ENCODE results near the gene LGR4. TPM values are rescaled to one million over a fixed set of nuclear protein-coding genes. Genes with fewer than 3 reads are reported as not detected.

LGR4 gene
- total RNA-seq, 1 experiment from 2014 or later: 99.2 TPM

DNA sequence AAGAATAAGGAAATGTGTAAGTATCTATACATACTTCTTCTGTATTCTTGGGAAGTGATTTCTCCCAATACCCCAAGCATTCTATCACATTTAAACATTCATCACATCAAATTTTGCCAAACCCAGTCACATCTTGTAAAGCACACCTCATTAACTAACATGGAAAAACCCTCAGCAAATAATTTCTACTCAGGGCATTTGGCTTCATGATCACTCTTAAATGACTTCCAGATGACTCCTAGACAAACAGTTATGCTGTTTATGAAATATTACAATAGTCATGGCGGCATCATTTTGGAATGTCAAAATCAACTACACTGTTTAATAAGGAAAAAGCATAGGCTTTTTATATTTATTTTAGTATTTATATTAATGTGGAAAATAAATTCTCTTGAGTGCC, 62.3 kb downstream of the LGR4 start:
- H3K4me3 Mint-ChIP-seq: no peak overlapping the region
- Histone ChIP-seq H4K20me1 (ENCODE audit: control insufficient read depth, insufficient read depth, insufficient read length) (no peaks in the 10 kb centered on the region), H3K79me2 (ENCODE audit: insufficient read depth, low read length) (peaks cover 2% of the 10 kb centered on the region; the same call in 1 of the 2 replicates)

More for the DNA sequence above, 62.3 kb downstream of the LGR4 start:
- Histone ChIP-seq H3K23me2 (ENCODE audit: insufficient read length, low read depth, low read length, poor library complexity, severe bottlenecking) (no peaks in the 10 kb centered on the region), H3K79me1 (ENCODE audit: insufficient read depth, low read depth, low read length, poor library complexity, severe bottlenecking) (peaks cover 2% of the 10 kb centered on the region), H3K18ac (ENCODE audit: insufficient read length, low read depth, low read length) (no peak overlapping the region), H3K27ac (ENCODE audit: insufficient read length, low read depth, low read length) (no peak overlapping the region), H2BK120ac (ENCODE audit: low read depth, low read length, poor library complexity, severe bottlenecking) (no peak overlapping the region), H3K9ac (ENCODE audit: extremely low read depth, insufficient read length, low read length) (no peak overlapping the region), H3K27me3 (ENCODE audit: insufficient read depth, low read length) (no peaks in the 10 kb centered on the region), H4K5ac (ENCODE audit: insufficient read length, low read depth, low read length) (no peak overlapping the region), H2BK20ac (ENCODE audit: low read depth, low read length, poor library complexity, severe bottlenecking) (no peak overlapping the region), H2BK12ac (ENCODE audit: insufficient read length, low read depth, low read length) (no peak overlapping the region), H4K91ac (ENCODE audit: insufficient read length, low read depth, low read length) (no peak overlapping the region), H4K8ac (replicated peaks; ENCODE audit: insufficient read length, low read depth, low read length) (no peak overlapping the region), H3K9me3 (ENCODE audit: control insufficient read depth, low read depth, low read length) (no peaks in the 10 kb centered on the region), H3K4me1 (ENCODE audit: insufficient read depth, low read length) (no peaks in the 10 kb centered on the region), H3K56ac (ENCODE audit: insufficient read length, low read depth, low read length) (no peak overlapping the region), H3K23ac (ENCODE audit: insufficient read length, low read depth, low read length) (no peak overlapping the region), H2BK15ac (ENCODE audit: low read depth, low read length) (no peak overlapping the region), H3T11ph (ENCODE audit: low read length) (no peak overlapping the region), H3K14ac (ENCODE audit: insufficient read depth, low read length) (no peak overlapping the region), H3K4ac (ENCODE audit: low read depth, low read length) (no peak overlapping the region), H3K4me2 (ENCODE audit: insufficient read depth, insufficient read length, low read length) (no peak overlapping the region), H2AK5ac (ENCODE audit: insufficient read length, low read length) (no peak overlapping the region), H2AFZ (ENCODE audit: low read length) (no peak overlapping the region), H2BK5ac (ENCODE audit: insufficient read length, low read length) (no peak overlapping the region)
- H3K27ac Mint-ChIP-seq: no peak overlapping the region
- H3K9me3 Mint-ChIP-seq: no peaks in the 10 kb centered on the region
- TF ChIP-seq, protein P1, sequence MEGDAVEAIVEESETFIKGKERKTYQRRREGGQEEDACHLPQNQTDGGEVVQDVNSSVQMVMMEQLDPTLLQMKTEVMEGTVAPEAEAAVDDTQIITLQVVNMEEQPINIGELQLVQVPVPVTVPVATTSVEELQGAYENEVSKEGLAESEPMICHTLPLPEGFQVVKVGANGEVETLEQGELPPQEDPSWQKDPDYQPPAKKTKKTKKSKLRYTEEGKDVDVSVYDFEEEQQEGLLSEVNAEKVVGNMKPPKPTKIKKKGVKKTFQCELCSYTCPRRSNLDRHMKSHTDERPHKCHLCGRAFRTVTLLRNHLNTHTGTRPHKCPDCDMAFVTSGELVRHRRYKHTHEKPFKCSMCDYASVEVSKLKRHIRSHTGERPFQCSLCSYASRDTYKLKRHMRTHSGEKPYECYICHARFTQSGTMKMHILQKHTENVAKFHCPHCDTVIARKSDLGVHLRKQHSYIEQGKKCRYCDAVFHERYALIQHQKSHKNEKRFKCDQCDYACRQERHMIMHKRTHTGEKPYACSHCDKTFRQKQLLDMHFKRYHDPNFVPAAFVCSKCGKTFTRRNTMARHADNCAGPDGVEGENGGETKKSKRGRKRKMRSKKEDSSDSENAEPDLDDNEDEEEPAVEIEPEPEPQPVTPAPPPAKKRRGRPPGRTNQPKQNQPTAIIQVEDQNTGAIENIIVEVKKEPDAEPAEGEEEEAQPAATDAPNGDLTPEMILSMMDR (conservative IDR thresholded peaks at IDR 0.05): no peak
- no CpG with 5 or more reads among the region's 1 CpG for WGBS (ENCODE audit: extremely low coverage, insufficient read length, low lambda C conversion rate)
- peaks cover 1 to 21% (median 14%) of the 10 kb centered on the region in 3 experiments; a peak in 6 of 7 replicates for H3K36me3 Mint-ChIP-seq (ENCODE audit: insufficient read depth in 1 of 3, low read depth in 3 of 3)
- peaks cover 19 to 20% of the 10 kb centered on the region in 2 experiments for H3K4me1 Mint-ChIP-seq
- DNase-seq: no peak
- H3K27me3 Mint-ChIP-seq (ENCODE audit: low read depth): no peaks in the 10 kb centered on the region

All from H9 (cell line).